Endothelial cell of hepatic sinusoid (primary cell): ENCODE measurements around the gene TBX18.

Experiments
- in situ Hi-C: cut with HindIII; loops from 2 replicates; pipeline ENCODE4 v1.10.0; 2017; ENCODE audit warnings: low sequenced_read_pairs

TBX18 gene

DNA sequence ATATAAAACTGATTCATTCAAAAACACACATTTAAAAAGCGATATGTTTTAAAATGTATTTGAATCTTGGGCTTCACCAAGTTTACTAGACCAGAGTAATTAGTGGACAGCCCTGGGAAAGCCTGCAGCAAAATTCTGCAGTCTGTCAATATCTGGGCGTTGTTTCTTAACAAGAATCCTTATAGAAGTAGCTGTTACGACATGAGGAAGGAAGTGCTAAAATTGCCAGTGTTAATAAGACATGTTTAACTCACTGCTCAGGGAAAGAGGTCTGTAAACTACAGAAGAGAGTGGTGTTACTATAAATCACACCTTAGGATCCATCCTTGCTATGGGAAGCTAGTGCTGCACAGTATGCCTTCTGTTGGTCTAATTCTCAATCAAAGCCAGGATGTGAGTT, 120.6 kb downstream of the TBX18 start:
- in situ Hi-C loops: loop anchor here (10.0 kb wide), 1 partner anchor 49 kb away; no protein-coding TSS in a partner anchor

DNA sequence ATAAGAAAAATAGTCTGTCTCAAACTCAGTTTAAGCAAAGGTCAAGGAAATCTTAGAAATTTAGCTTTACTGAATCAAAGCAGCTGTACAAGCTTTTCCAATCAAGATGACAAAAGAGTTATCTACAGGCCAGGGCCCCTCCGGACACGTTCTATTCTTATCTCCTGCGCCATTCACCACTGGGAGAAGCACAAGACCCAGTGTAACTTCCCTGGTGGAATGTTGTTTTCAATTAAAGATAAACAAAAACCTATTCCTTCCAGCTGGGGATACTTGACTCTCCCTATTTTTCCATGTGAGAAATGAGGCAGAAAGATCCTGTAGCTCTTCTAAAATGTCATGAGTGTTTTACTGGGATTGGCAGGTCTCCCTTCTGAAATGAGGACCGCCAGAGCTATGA, 123.3 kb downstream of the TBX18 start:
- in situ Hi-C loops: loop anchor here (10.0 kb wide), 1 partner anchor 46 kb away; no protein-coding TSS in a partner anchor

- in situ Hi-C loops: no loop called here
Measured at GRCh38 chr6:84639396-84639795, 125.0 kb downstream of the TBX18 start.

DNA sequence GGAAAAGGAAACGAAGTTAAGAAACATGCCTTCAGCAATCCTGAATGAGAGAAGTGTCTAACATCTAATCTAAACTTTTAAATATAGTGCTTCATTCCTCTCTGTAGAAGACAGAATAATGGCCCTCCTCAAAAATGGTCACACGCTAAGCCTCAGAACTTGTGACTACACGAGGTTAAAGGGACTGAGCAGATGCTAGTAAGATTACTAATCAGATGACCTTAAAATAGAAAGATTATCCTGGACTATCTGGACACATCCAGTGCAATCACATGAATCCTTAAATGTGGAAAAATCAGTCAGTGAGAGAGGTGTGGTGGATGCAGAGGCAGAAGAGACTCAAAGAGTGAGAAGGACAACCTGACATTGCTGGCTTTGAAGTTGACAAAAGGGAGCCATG, 126.1 kb downstream of the TBX18 start:
- in situ Hi-C loops: no loop called here
